Measurements from ENCODE around the gene STAMBP.

- TF ChIP-seq POLR2AphosphoS5 (IDR thresholded peaks at IDR 0.05; ENCODE audit: low read depth, low read length) (no peak), HDAC2 (CRISPR knock-in tag; IDR thresholded peaks at IDR 0.05) (no peak), JARID2 (CRISPR knock-in tag; IDR thresholded peaks at IDR 0.05; ENCODE audit: insufficient replicate concordance) (no peak), ZNF274 (CRISPR knock-in tag; IDR thresholded peaks at IDR 0.05) (no peak), YY1 (IDR thresholded peaks at IDR 0.05; ENCODE audit: insufficient read depth, insufficient replicate concordance, low read depth, low read length) (no peak), MAFK (conservative IDR thresholded peaks at IDR 0.05 in 1 of 2, IDR thresholded peaks at IDR 0.05 in 1 of 2; ENCODE audit: low read length in 2 of 2) (no peak), NFKB2 (CRISPR knock-in tag; IDR thresholded peaks at IDR 0.05; ENCODE audit: borderline replicate concordance) (no peak), ZNF747 (CRISPR knock-in tag; IDR thresholded peaks at IDR 0.05; ENCODE audit: borderline replicate concordance) (no peak), BCL3 (CRISPR knock-in tag; IDR thresholded peaks at IDR 0.05) (no peak), SAP130 (CRISPR knock-in tag; IDR thresholded peaks at IDR 0.05; ENCODE audit: low read depth) (no peak), GABPA (IDR thresholded peaks at IDR 0.05; ENCODE audit: low read depth, low read length) (no peak), GABPA (CRISPR knock-in tag; IDR thresholded peaks at IDR 0.05; ENCODE audit: low read depth) (no peak)
- TF ChIP-seq, protein P1, sequence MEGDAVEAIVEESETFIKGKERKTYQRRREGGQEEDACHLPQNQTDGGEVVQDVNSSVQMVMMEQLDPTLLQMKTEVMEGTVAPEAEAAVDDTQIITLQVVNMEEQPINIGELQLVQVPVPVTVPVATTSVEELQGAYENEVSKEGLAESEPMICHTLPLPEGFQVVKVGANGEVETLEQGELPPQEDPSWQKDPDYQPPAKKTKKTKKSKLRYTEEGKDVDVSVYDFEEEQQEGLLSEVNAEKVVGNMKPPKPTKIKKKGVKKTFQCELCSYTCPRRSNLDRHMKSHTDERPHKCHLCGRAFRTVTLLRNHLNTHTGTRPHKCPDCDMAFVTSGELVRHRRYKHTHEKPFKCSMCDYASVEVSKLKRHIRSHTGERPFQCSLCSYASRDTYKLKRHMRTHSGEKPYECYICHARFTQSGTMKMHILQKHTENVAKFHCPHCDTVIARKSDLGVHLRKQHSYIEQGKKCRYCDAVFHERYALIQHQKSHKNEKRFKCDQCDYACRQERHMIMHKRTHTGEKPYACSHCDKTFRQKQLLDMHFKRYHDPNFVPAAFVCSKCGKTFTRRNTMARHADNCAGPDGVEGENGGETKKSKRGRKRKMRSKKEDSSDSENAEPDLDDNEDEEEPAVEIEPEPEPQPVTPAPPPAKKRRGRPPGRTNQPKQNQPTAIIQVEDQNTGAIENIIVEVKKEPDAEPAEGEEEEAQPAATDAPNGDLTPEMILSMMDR (CRISPR knock-in tag; IDR thresholded peaks at IDR 0.05): no peak
Observed at GRCh38 chr2:73896362-73897239, 67.8 kb downstream of the STAMBP start.
